GM03348 (cell line): ENCODE measurements around the gene OTUB1.
"Not testable (repeated sequence)": the region's sequence is repeated elsewhere in the genome, so short reads cannot be mapped to it uniquely, and the experiment has no call there.

ENCODE experiments used
- DNase-seq: peaks from one replicate; pipeline ENCODE4 v3.0.0; 2012; ENCODE audit warnings: low spot score

OTUB1 gene

GRCh38 chr11:63986156-63986931 is at the start of gene OTUB1:
OTUB1 (plus strand) TSS chr11:63986438; CDS start chr11:63986457, 19 bp downstream.
- DNase-seq, result peak; percentile 97

- DNase-seq, result no peak
These were observed 48.3 kb upstream of the OTUB1 start for GRCh38 chr11:63937713-63938478.

- DNase-seq, result peak; percentile 100
These were observed 47.5 kb upstream of the OTUB1 start, which contains the start of gene NAA40 for GRCh38 chr11:63938479-63939396. NAA40 (plus strand) TSS chr11:63939002; CDS start chr11:63939097, 95 bp downstream.

GRCh38 chr11:63939397-63939891 is 46.8 kb upstream of the OTUB1 start:
- DNase-seq, result no peak

- DNase-seq, result no peak
These were observed 45.5 kb upstream of the OTUB1 start for GRCh38 chr11:63940786-63941185.

GRCh38 chr11:63941901-63942300 is 44.3 kb upstream of the OTUB1 start:
- DNase-seq, result no peak

- no peak for DNase-seq
These were observed 43.4 kb upstream of the OTUB1 start for GRCh38 chr11:63942803-63943202.

- DNase-seq, result peak; percentile 39
These were observed 41.3 kb upstream of the OTUB1 start for GRCh38 chr11:63944987-63945386.

GRCh38 chr11:63945477-63946163 is 40.6 kb upstream of the OTUB1 start:
- peak; percentile 90 for DNase-seq

- no peak for DNase-seq
These were observed 34.3 kb upstream of the OTUB1 start for GRCh38 chr11:63951779-63952536.

GRCh38 chr11:63952570-63952969 is 33.7 kb upstream of the OTUB1 start:
- DNase-seq, result no peak

- no peak for DNase-seq
These were observed 28.2 kb upstream of the OTUB1 start for GRCh38 chr11:63958008-63958407.

- DNase-seq, result peak; percentile 69
These were observed 24.4 kb upstream of the OTUB1 start for GRCh38 chr11:63961608-63962412.

- DNase-seq, result not testable (repeated sequence)
These were observed 22.3 kb upstream of the OTUB1 start for GRCh38 chr11:63963895-63964294.

- DNase-seq, result no peak
These were observed 19.8 kb upstream of the OTUB1 start for GRCh38 chr11:63966444-63966843.

GRCh38 chr11:63969461-63969860 is 16.8 kb upstream of the OTUB1 start:
- DNase-seq, result no peak

GRCh38 chr11:63970902-63971301 is 15.3 kb upstream of the OTUB1 start:
- no peak for DNase-seq

GRCh38 chr11:63973912-63974258 is 12.4 kb upstream of the OTUB1 start:
- DNase-seq, result not testable (repeated sequence)

- peak; percentile 98 for DNase-seq
These were observed 11.7 kb upstream of the OTUB1 start, which contains the start of gene COX8A for GRCh38 chr11:63974259-63975143. COX8A (plus strand) TSS chr11:63974620; CDS start chr11:63974681, 61 bp downstream.
